ENCODE data around the gene CLEC2L. TPM values are rescaled to one million over a fixed set of nuclear protein-coding genes. Genes with fewer than 3 reads are reported as not detected.

The CLEC2L gene
- total and polyA plus RNA-seq, 2 of the 8 experiments (the other 6 are each of a cell fraction or from before 2014, with no cell fraction given) = 0.20 to 1.9 TPM

DNA sequence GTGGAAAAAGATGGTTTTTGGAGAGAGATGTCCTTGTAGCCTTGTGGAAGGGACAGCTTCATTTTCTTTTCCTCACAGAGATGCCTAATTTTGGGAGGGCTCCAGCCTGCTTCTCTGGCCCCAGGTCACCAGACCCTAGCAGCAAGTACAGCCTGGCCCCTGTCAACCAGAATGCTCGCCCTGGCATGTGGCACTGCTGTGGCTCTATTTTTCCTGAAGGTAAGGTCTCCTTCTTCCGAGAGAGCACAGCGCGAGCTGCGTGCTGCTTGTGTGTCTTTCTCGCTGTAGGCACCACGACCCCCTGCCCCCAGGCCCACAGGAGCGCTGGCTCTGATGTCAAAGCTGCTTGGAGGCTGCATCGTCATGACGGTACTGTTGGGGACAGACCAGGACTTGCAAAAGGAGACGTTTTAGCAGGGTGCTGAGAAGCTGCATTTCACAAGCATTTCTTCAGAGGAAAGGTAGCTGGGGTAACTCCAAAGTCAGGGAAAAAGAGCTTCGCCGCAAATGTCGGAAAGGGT is 58.7 kb downstream of the CLEC2L start:
- H3K4ac ChIP-seq (replicated peaks; ENCODE audit: insufficient read length, low read depth, low read length) = no peak overlapping the region
- ChIA-PET CTCF (ENCODE audit: partially characterized antibody) (interaction anchor here (0.9 to 4.5 kb wide), 10 partner anchors 7 to 423 kb away, joined by 3 to 23 read pairs (median 6); no protein-coding TSS in a partner anchor), POLR2A (ENCODE audit: partially characterized antibody) (interaction anchor here (0.7 to 1.0 kb wide), 2 partner anchors 11 to 74 kb away, joined by 3 read pairs; no protein-coding TSS in a partner anchor)
- H3K27me3 ChIP-seq (replicated peaks in 1 of 4; ENCODE audit: control insufficient read depth in 3 of 4, extremely low read depth in 1 of 4, insufficient read depth in 3 of 4, low read length in 3 of 4) = no peaks in the 10 kb centered on the region
- no peak overlapping the region; the same call in 1 of the 2 replicates for H4K8ac ChIP-seq (ENCODE audit: extremely low read depth, insufficient read depth, low read length)
- no peaks in the 10 kb centered on the region for H3K79me2 ChIP-seq (ENCODE audit: control insufficient read depth in 1 of 2, insufficient read depth in 2 of 2, low read length in 2 of 2)
- H3K23ac ChIP-seq (ENCODE audit: insufficient read length) = no peak overlapping the region
- TF ChIP-seq CHD1 (IDR thresholded peaks at IDR 0.05; ENCODE audit: low read depth, low read length) (no peak), POU5F1 (IDR thresholded peaks at IDR 0.05; ENCODE audit: low read depth, low read length) (no peak), TAF7 (optimal IDR thresholded peaks at IDR 0.05; ENCODE audit: borderline replicate concordance, low read depth, low read length) (no peak), CEBPB (IDR thresholded peaks at IDR 0.05; ENCODE audit: low read depth, low read length) (no peak)
- H2BK20ac ChIP-seq (ENCODE audit: low read length) = no peak overlapping the region
- H2BK12ac ChIP-seq (ENCODE audit: low read depth, low read length) = no peak overlapping the region
- H4K5ac ChIP-seq (ENCODE audit: insufficient read length, low read depth, low read length) = no peak overlapping the region
- no peak overlapping the region for H4K91ac ChIP-seq (replicated peaks; ENCODE audit: insufficient read length, low read length)
- no peak overlapping the region for H3K18ac ChIP-seq (ENCODE audit: extremely low read depth, low read length)
- no peak overlapping the region for H2AFZ ChIP-seq (ENCODE audit: low read length)
- no peaks in the 10 kb centered on the region for H3K23me2 ChIP-seq (ENCODE audit: low read depth, low read length)
- H2BK15ac ChIP-seq (ENCODE audit: low read length) = no peak overlapping the region
- H3K79me1 ChIP-seq (ENCODE audit: low read depth, low read length) = no peaks in the 10 kb centered on the region
- no peak overlapping the region for H3K14ac ChIP-seq (ENCODE audit: insufficient read length)
- no peak overlapping the region for H3K9ac ChIP-seq (replicated peaks in 1 of 4; ENCODE audit: extremely low read depth in 1 of 4, low read depth in 3 of 4, low read length in 3 of 4)
- H3K56ac ChIP-seq (replicated peaks; ENCODE audit: insufficient read length, low read depth, low read length) = no peak overlapping the region
- H3K36me3 ChIP-seq (ENCODE audit: control insufficient read depth in 2 of 4, insufficient read depth in 4 of 4, low read length in 3 of 4) = no peaks in the 10 kb centered on the region; a peak in 1 of 8 replicates
- no peak for FAIRE-seq
- peaks cover 3% of the 10 kb centered on the region in 2 experiments for H4K20me1 ChIP-seq (replicated peaks in 1 of 2; ENCODE audit: control insufficient read depth in 1 of 2, insufficient read depth in 2 of 2, low read length in 2 of 2)
- H2BK120ac ChIP-seq (replicated peaks; ENCODE audit: low read depth, low read length) = no peak overlapping the region
- H3K27ac ChIP-seq (ENCODE audit: low read depth, low read length) = no peak overlapping the region
- no peaks in the 10 kb centered on the region for H3K4me1 ChIP-seq (replicated peaks in 1 of 4; ENCODE audit: control insufficient read depth in 3 of 4, insufficient read depth in 4 of 4, low read length in 3 of 4)
- H3K4me2 ChIP-seq (ENCODE audit: insufficient read depth in 1 of 2, low read depth in 2 of 2, low read length in 2 of 2) = no peak overlapping the region
- no peak for DNase-seq (ENCODE audit: low read depth in 1 of 2, low spot score in 2 of 2)
- no peak overlapping the region for H2BK5ac ChIP-seq (ENCODE audit: low read depth, low read length)
- H3K4me3 ChIP-seq (ENCODE audit: extremely low read depth in 1 of 4, insufficient read depth in 2 of 4, low read depth in 3 of 4, low read length in 4 of 4) = no peak overlapping the region
- no peaks in the 10 kb centered on the region for H3K9me3 ChIP-seq (ENCODE audit: insufficient read depth in 2 of 2, low read depth in 1 of 2, low read length in 1 of 2)
- 90% methylated on average over 13 of the region's 14 CpGs; no CpG with 5 or more reads in 1 of the 2 experiments for WGBS, 2 experiments (ENCODE audit: extremely low coverage in 1 of 2, insufficient coverage in 1 of 2, insufficient read length in 1 of 2, insufficient replicate concordance in 2 of 2, low coverage in 1 of 2, low lambda C conversion rate in 2 of 2, missing lambda C conversion rate in 1 of 2)
- no peak overlapping the region for H2AK5ac ChIP-seq (ENCODE audit: low read depth, low read length)

Measured in H1 (cell line).